HepG2 (cell line): ENCODE results near the gene TMEM132D. TPM values are rescaled to one million over a fixed set of nuclear protein-coding genes. Genes with fewer than 3 reads are reported as not detected.

Experiments
- ATAC-seq: fragments of 200-7000 bp; cut with Tn5 transposase; 3 replicates; pipeline ENCODE4 v1.9.1; 2020; ENCODE audit warnings: mild to moderate bottlenecking, moderate library complexity
- BruUV-seq: library from RNA; stranded (reverse); fragments of 400-500 nt; replicated peaks from 2 replicates; lab custom pipeline; 2021; lab: Mats Ljungman, UMichigan
- CTCF ChIA-PET: fragments of 300-600 bp; formaldehyde crosslinking; extraction: SDS; loops from one replicate; lab custom pipeline; 2021; ENCODE audit warnings: low total read pairs, inconsistent platforms, low intra/inter-chr PET ratio; lab: Yijun Ruan, JAX
- POLR2A ChIA-PET: fragments of 350-600 bp; sonication (Branson Sonifier 250); formaldehyde crosslinking; loops from one replicate; lab custom pipeline; 2020; ENCODE audit warnings: antibody characterized with exemption, inconsistent platforms; lab: Yijun Ruan, JAX
- DNase-seq: peaks from one replicate; pipeline ENCODE4 v3.0.0-alpha.2; 2015; ENCODE audit warnings: low spot score
- FAIRE-seq: peaks from 3 replicates; lab custom pipeline; 2011; peaks lifted over from hg19 to GRCh38; lab: Jason Lieb, UNC
- H2AFZ ChIP-seq: one replicate; pipeline ENCODE4 v1.6.1; 2011; ENCODE audit warnings: low read length, inconsistent platforms
- H3K27ac ChIP-seq: fragments of 300-600 bp; 3 replicates; pipeline ENCODE4 v1.8.0; 2011; ENCODE audit warnings: mixed run types, mild to moderate bottlenecking, mixed read lengths, low read length, inconsistent platforms; ENCODE audit not compliant: insufficient read depth; ENCODE audit errors: extremely low read length
- H3K27me3 ChIP-seq, 2 experiments: fragments of 200-600 bp in 1 of 2; 2 replicates in 1 of 2; 3 replicates in 1 of 2; pipeline versions ENCODE4 v1.6.0 to v1.8.0; 2011; ENCODE audit warnings: low read length in 2 of 2, mild to moderate bottlenecking in 2 of 2, moderate library complexity in 2 of 2, inconsistent platforms in 1 of 2; ENCODE audit not compliant: insufficient read depth in 2 of 2, control insufficient read depth in 1 of 2
- H3K36me3 ChIP-seq, 2 experiments: fragments of 200-600 bp in 1 of 2; replicated peaks in 1 of 2; 2 replicates in 1 of 2; 3 replicates in 1 of 2; pipeline versions ENCODE4 v1.5.1 to v1.8.0; 2011; ENCODE audit warnings: low read length in 2 of 2, inconsistent platforms in 1 of 2; ENCODE audit not compliant: insufficient read depth in 2 of 2, control insufficient read depth in 1 of 2
- H3K4me1 ChIP-seq: 2 replicates; pipeline ENCODE4 v1.5.1; 2012; ENCODE audit warnings: low read length, inconsistent platforms; ENCODE audit not compliant: insufficient read depth
- H3K4me2 ChIP-seq: 2 replicates; pipeline ENCODE4 v1.6.0; 2011; ENCODE audit warnings: low read depth, low read length, inconsistent platforms
- H3K4me3 ChIP-seq, 3 experiments: fragments of 200-600 bp in 1 of 3; sonication (generic), shearing (Covaris generic) in 1 of 3; replicated peaks in 1 of 3; 2 replicates each; pipeline ENCODE4 v1.5.1; 2011 to 2016; ENCODE audit warnings: low read length in 3 of 3, inconsistent platforms in 2 of 3, low read depth in 2 of 3, mild to moderate bottlenecking in 2 of 3, control low read depth in 1 of 3, mixed read lengths in 1 of 3; ENCODE audit not compliant: insufficient read depth in 1 of 3
- H3K79me2 ChIP-seq: one replicate; pipeline ENCODE4 v1.6.1; 2011; ENCODE audit warnings: low read length, inconsistent platforms; ENCODE audit not compliant: insufficient read depth
- H3K9ac ChIP-seq: 2 replicates; pipeline ENCODE4 v1.6.0; 2011; ENCODE audit warnings: mild to moderate bottlenecking, low read depth, low read length, inconsistent platforms; ENCODE audit not compliant: insufficient read depth
- H3K9me3 ChIP-seq: 2 replicates; pipeline ENCODE4 v1.5.1; 2012; ENCODE audit warnings: mild to moderate bottlenecking, low read length
- H4K20me1 ChIP-seq: 2 replicates; pipeline ENCODE4 v1.6.0; 2011; ENCODE audit warnings: inconsistent platforms, mild to moderate bottlenecking, low read length, moderate library complexity; ENCODE audit not compliant: insufficient read depth
- ATM ChIP-seq: fragments of 450-650 bp; IDR thresholded peaks from 2 replicates; pipeline ENCODE4 v1.7.1; 2017; ENCODE audit warnings: mild to moderate bottlenecking, borderline replicate concordance
- BRCA1 ChIP-seq: sonication (generic); formaldehyde crosslinking; IDR thresholded peaks from 2 replicates; pipeline ENCODE4 v1.4.0; 2020; ENCODE audit warnings: missing genetic modification reagents
- HCFC1 ChIP-seq: fragments of 150-350 bp; IDR thresholded peaks from 2 replicates; pipeline ENCODE4 v1.6.1; 2014; ENCODE audit warnings: low read depth, low read length
- KDM5A ChIP-seq: fragments of 200-600 bp; sonication (generic); IDR thresholded peaks from 2 replicates; pipeline ENCODE4 v1.7.0; 2018; ENCODE audit warnings: antibody characterized with exemption, mild to moderate bottlenecking, low read length, borderline replicate concordance
- KLF13 ChIP-seq: sonication (generic); formaldehyde crosslinking; IDR thresholded peaks from 2 replicates; pipeline ENCODE4 v1.4.0; 2020; ENCODE audit warnings: mild to moderate bottlenecking, missing genetic modification reagents
- NBN ChIP-seq: fragments of 450-650 bp; conservative IDR thresholded peaks from 2 replicates; pipeline ENCODE4 v1.6.1; 2017
- PAWR ChIP-seq: sonication (generic); formaldehyde crosslinking; IDR thresholded peaks from 2 replicates; pipeline ENCODE4 v1.4.0; 2020; ENCODE audit warnings: missing genetic modification reagents, mild to moderate bottlenecking, borderline replicate concordance
- ZBTB7A ChIP-seq: sonication (generic); formaldehyde crosslinking; IDR thresholded peaks from 2 replicates; pipeline ENCODE4 v1.8.0; 2022; ENCODE audit warnings: mild to moderate bottlenecking, missing genetic modification reagents
- ZHX2 ChIP-seq, 2 experiments: sonication (generic) in 1 of 2; formaldehyde crosslinking in 1 of 2; IDR thresholded peaks; 2 replicates each; pipeline versions ENCODE4 v1.6.1 to v1.9.0; 2014 to 2022; ENCODE audit warnings: antibody characterized with exemption in 1 of 2, borderline replicate concordance in 1 of 2, inconsistent platforms in 1 of 2, low read depth in 1 of 2, missing genetic modification reagents in 1 of 2
- ZNF275 ChIP-seq: sonication (generic); formaldehyde crosslinking; IDR thresholded peaks from 2 replicates; pipeline ENCODE4 v1.8.0; 2022; ENCODE audit warnings: missing genetic modification reagents, mild to moderate bottlenecking, inconsistent platforms, borderline replicate concordance
- ZNF724P ChIP-seq: sonication (generic); formaldehyde crosslinking; IDR thresholded peaks from 2 replicates; pipeline ENCODE4 v1.8.0; 2022; ENCODE audit warnings: missing genetic modification reagents, borderline replicate concordance
- ZNF839 ChIP-seq: sonication (generic); formaldehyde crosslinking; IDR thresholded peaks from 2 replicates; pipeline ENCODE4 v1.4.0; 2020; ENCODE audit warnings: missing genetic modification reagents, mild to moderate bottlenecking, borderline replicate concordance
- WGBS: methylation state at CpG from one replicate; pipeline ENCODE4 v1.1.6; 2017; ENCODE audit warnings: low lambda C conversion rate; 5-methylcytosine and 5-hydroxymethylcytosine counted together
- in situ Hi-C: cut with HindIII; loops from 2 replicates; pipeline ENCODE4 v1.10.0; 2017; ENCODE audit warnings: low pct_unique_long_range_greater_than_20kb; ENCODE audit not compliant: extremely low pct_ligation_motif_present
- intact Hi-C: fragments of 100-400 bp; cut with micrococcal nuclease; formaldehyde crosslinking; loops from one replicate; pipeline ENCODE4 v1.10.0; 2022; ENCODE audit not compliant: unreplicated experiment
- polyA plus RNA-seq, 8 experiments: library from polyadenylated mRNA; depleted of rRNA in 3 of 8; stranded (reverse) in 7 of 8; unstranded in 1 of 8; fragments of >200 nt; fragmentation: Illumina TruSeq in 4 of 8; extraction: Trizol in 4 of 8; gene quantifications; 2 replicates each; pipeline versions ENCODE4 v1.2.1 to v1.2.3, GENCODE V29; 2011 to 2016; ENCODE audit warnings: low read depth in 4 of 8, missing spikeins in 1 of 8, mixed read lengths in 1 of 8; ENCODE audit not compliant: insufficient read depth in 1 of 8
- total RNA-seq, 5 experiments: library from RNA; depleted of rRNA; stranded (reverse); fragments of >200 nt; fragmentation: Illumina TruSeq; extraction: Trizol; gene quantifications; 2 replicates each; pipeline ENCODE4 v1.2.3, GENCODE V29; 2016; ENCODE audit warnings: low read depth in 1 of 5
- TF ChIP-seq, protein P1 (sequence below): sonication (generic); formaldehyde crosslinking; IDR thresholded peaks from 2 replicates; pipeline ENCODE4 v1.9.0; 2021; ENCODE audit warnings: missing genetic modification reagents, mild to moderate bottlenecking, borderline replicate concordance
- TF ChIP-seq, protein P2 (sequence below): sonication (generic); formaldehyde crosslinking; IDR thresholded peaks from 2 replicates; pipeline ENCODE4 v1.8.0; 2022; ENCODE audit warnings: mild to moderate bottlenecking, missing genetic modification reagents, moderate library complexity

The TMEM132D gene
- total and polyA plus RNA-seq, 2 of the 13 experiments (the other 11 are each of a cell fraction or from before 2014, with no cell fraction given), result not detected

- no peak for TF ChIP-seq ZBTB7A (CRISPR knock-in tag)
- TF ChIP-seq, protein P1, sequence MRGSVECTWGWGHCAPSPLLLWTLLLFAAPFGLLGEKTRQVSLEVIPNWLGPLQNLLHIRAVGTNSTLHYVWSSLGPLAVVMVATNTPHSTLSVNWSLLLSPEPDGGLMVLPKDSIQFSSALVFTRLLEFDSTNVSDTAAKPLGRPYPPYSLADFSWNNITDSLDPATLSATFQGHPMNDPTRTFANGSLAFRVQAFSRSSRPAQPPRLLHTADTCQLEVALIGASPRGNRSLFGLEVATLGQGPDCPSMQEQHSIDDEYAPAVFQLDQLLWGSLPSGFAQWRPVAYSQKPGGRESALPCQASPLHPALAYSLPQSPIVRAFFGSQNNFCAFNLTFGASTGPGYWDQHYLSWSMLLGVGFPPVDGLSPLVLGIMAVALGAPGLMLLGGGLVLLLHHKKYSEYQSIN (CRISPR knock-in tag), result no peak
Observed at GRCh38 chr12:129489100-129489676, 414.6 kb downstream of the TMEM132D start (continued).

DNA sequence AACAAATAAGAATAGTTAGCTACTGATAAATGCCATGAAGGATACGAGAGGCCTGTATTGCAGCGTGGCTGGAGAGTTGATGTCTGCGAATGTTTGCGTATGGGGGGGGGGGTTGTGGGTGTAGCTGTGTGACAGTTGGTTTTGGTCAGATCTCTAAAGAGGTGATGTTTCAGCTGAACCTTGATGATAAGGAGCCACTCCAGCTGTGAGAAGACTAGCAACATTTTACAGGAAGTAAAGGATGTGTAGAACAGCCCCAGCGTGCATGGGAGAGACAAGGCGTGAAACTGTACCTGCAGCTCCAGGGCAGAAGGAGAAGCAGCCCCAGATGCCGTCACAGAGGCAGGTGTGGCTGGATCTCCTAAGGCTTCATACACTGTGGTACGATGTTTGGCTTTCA, 416.9 kb downstream of the TMEM132D start:
- H3K9me3 ChIP-seq, result no peaks in the 10 kb centered on the region
- FAIRE-seq, result no peak
- POLR2A ChIA-PET, result no interaction called here
- 35% methylated on average over 8 of the region's 8 CpGs for WGBS
- intact Hi-C loops, result no loop called here
- no peaks in the 10 kb centered on the region for H3K4me1 ChIP-seq
- H3K27ac ChIP-seq, result no peak overlapping the region
- CTCF ChIA-PET, result no interaction called here
- no peak overlapping the region for H3K4me3 ChIP-seq
- H3K79me2 ChIP-seq, result no peaks in the 10 kb centered on the region
- no peak overlapping the region for H3K9ac ChIP-seq
- H3K4me2 ChIP-seq, result no peak overlapping the region
- DNase-seq, result no peak
- in situ Hi-C loops, result no loop called here
- no peaks in the 10 kb centered on the region for H4K20me1 ChIP-seq
- BruUV-seq, result no TSS peak
- H2AFZ ChIP-seq, result no peak overlapping the region
- H3K27me3 ChIP-seq, result peaks cover 0 to 3% of the 10 kb centered on the region in 2 experiments; a peak in 1 of 5 replicates
- no peaks in the 10 kb centered on the region for H3K36me3 ChIP-seq
- no peak for ATAC-seq
- TF ChIP-seq BRCA1 (no peak), ATM (no peak), PAWR (no peak), ZNF275 (CRISPR knock-in tag) (no peak), KLF13 (CRISPR knock-in tag) (no peak), HCFC1 (no peak), KDM5A (no peak), ZHX2 (IDR thresholded peaks at IDR 0.05; ENCODE audit: low read depth) (no peak), ZHX2 (CRISPR knock-in tag; IDR thresholded peaks at IDR 0.05; ENCODE audit: borderline replicate concordance) (no peak), ZNF724P (no peak), ZNF839 (no peak), NBN (no peak)
- TF ChIP-seq, protein P2, sequence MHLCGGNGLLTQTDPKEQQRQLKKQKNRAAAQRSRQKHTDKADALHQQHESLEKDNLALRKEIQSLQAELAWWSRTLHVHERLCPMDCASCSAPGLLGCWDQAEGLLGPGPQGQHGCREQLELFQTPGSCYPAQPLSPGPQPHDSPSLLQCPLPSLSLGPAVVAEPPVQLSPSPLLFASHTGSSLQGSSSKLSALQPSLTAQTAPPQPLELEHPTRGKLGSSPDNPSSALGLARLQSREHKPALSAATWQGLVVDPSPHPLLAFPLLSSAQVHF, result no peak
